ENCODE measurements around the gene LIMA1.
"Not testable (repeated sequence)": the region's sequence is repeated elsewhere in the genome, so short reads cannot be mapped to it uniquely, and the experiment has no call there.

DNA sequence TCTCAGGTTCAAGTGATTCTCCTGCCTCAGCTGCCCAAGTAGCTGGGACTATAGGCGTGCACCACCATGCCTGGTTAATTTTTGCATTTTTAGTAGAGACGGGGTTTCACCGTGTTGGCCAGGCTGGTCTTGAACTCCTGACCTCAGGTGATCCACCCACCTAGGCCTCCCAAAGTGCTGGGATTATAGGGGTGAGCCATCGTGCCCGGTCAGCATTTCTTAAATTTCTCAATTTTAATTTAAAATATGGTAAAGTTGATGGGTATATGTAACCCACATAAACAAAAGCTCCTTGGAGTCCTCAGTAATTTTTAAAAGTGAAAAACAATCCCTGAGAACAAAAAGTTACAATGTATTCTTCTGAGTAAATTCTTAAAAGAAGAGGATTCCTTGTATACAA, 128.4 kb downstream of the LIMA1 start:
- TF ChIP-seq, protein P1, sequence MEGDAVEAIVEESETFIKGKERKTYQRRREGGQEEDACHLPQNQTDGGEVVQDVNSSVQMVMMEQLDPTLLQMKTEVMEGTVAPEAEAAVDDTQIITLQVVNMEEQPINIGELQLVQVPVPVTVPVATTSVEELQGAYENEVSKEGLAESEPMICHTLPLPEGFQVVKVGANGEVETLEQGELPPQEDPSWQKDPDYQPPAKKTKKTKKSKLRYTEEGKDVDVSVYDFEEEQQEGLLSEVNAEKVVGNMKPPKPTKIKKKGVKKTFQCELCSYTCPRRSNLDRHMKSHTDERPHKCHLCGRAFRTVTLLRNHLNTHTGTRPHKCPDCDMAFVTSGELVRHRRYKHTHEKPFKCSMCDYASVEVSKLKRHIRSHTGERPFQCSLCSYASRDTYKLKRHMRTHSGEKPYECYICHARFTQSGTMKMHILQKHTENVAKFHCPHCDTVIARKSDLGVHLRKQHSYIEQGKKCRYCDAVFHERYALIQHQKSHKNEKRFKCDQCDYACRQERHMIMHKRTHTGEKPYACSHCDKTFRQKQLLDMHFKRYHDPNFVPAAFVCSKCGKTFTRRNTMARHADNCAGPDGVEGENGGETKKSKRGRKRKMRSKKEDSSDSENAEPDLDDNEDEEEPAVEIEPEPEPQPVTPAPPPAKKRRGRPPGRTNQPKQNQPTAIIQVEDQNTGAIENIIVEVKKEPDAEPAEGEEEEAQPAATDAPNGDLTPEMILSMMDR (conservative IDR thresholded peaks at IDR 0.05; ENCODE audit: low read length) = not testable (repeated sequence)
- not testable (repeated sequence) for TF ChIP-seq EZH2phosphoT487 (IDR thresholded peaks at IDR 0.05; ENCODE audit: borderline replicate concordance, low read depth, low read length)
